Astrocyte (in vitro differentiated cells and primary cell): ENCODE measurements around the gene GPHN.

ENCODE experiments used
- EZH2 ChIP-seq: IDR thresholded peaks from 2 replicates; pipeline ENCODE4 v1.6.1; 2012; ENCODE audit warnings: mild to moderate bottlenecking, low read length, inconsistent platforms; ENCODE audit not compliant: insufficient read depth
- TF ChIP-seq, protein P1 (sequence below): IDR thresholded peaks from 2 replicates; pipeline ENCODE4 v1.5.1; 2011; ENCODE audit warnings: low read depth, mild to moderate bottlenecking, inconsistent platforms, low read length, moderate library complexity; ENCODE audit not compliant: insufficient read depth

DNA sequence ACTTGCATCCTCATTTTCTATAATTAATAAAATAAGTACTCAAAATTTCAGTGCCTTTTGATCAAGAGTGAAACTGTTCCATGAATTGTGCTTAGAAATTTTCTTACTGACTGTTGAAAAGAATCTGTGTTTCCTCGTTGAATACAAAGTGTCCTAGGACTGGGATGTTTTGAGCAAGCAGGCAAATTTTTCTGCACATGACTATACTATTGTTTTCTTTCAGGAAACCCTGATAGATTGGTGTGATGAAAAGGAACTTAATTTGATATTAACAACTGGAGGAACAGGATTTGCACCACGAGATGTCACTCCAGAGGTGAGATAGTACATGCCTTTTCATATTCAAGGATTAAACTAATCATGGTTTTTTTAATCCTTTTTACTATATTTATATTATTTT is 316.3 kb downstream of the GPHN start:
- TF ChIP-seq, protein P1, sequence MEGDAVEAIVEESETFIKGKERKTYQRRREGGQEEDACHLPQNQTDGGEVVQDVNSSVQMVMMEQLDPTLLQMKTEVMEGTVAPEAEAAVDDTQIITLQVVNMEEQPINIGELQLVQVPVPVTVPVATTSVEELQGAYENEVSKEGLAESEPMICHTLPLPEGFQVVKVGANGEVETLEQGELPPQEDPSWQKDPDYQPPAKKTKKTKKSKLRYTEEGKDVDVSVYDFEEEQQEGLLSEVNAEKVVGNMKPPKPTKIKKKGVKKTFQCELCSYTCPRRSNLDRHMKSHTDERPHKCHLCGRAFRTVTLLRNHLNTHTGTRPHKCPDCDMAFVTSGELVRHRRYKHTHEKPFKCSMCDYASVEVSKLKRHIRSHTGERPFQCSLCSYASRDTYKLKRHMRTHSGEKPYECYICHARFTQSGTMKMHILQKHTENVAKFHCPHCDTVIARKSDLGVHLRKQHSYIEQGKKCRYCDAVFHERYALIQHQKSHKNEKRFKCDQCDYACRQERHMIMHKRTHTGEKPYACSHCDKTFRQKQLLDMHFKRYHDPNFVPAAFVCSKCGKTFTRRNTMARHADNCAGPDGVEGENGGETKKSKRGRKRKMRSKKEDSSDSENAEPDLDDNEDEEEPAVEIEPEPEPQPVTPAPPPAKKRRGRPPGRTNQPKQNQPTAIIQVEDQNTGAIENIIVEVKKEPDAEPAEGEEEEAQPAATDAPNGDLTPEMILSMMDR = no peak
- TF ChIP-seq EZH2 = no peak
